Right ventricle myocardium inferior (tissue), 1 donor: Measurements from ENCODE around the gene COX6B2. TPM values are rescaled to one million over a fixed set of nuclear protein-coding genes. Genes with fewer than 3 reads are reported as not detected.
"Not testable (repeated sequence)": the region's sequence is repeated elsewhere in the genome, so short reads cannot be mapped to it uniquely, and the experiment has no call there.

Experiments used
- ATAC-seq: fragments of 200-7000 bp; cut with Tn5 transposase; one replicate; pipeline ENCODE4 v1.9.1; 2020; ENCODE audit warnings: mild to moderate bottlenecking, moderate library complexity
- DNase-seq: peaks from one replicate; pipeline ENCODE4 v3.0.0; 2021; ENCODE audit errors: missing footprints
- intact Hi-C: fragments of 100-400 bp; cut with DNase I; formaldehyde crosslinking; loops from one replicate; pipeline ENCODE4 v1.11.0; 2022
- total RNA-seq: library from RNA; stranded (reverse); fragmentation: NEBNext Ultra II Directional; extraction: Animal tissue kit (Norgen Biotek cat#: 25700); gene quantifications from one replicate; pipeline ENCODE4 v1.2.1, GENCODE V29; 2021
- donor health status: DM: no; HTN: yes; CAD: no; lungs with severe emphysema.

The COX6B2 gene
- total RNA-seq, 1 donor from 2014 or later: not detected

- no peak for DNase-seq
- no peak for ATAC-seq
- intact Hi-C loops: no loop called here
Observed at GRCh38 chr19:55348317-55349034, 6.0 kb downstream of the COX6B2 start.

- no peak for DNase-seq
- no peak for ATAC-seq
- intact Hi-C loops: no loop called here
Observed at GRCh38 chr19:55347442-55348009, 7.0 kb downstream of the COX6B2 start.

- no peak for DNase-seq
- ATAC-seq: peak; percentile 21
- intact Hi-C loops: no loop called here
Observed at GRCh38 chr19:55346725-55347441, 7.6 kb downstream of the COX6B2 start.

GRCh38 chr19:55345818-55346724 is 8.4 kb downstream of the COX6B2 start:
- intact Hi-C loops: no loop called here
- ATAC-seq (peak; percentile 21), DNase-seq (no peak)

- intact Hi-C loops: no loop called here
- DNase-seq (no peak), ATAC-seq (no peak)
Observed at GRCh38 chr19:55345101-55345817, 9.3 kb downstream of the COX6B2 start.

- intact Hi-C loops: loop anchor here (5.0 kb wide), 1 partner anchor 42 kb away; no protein-coding TSS in a partner anchor
- DNase-seq (no peak), ATAC-seq (no peak)
Observed at GRCh38 chr19:55344444-55344843, 10.1 kb downstream of the COX6B2 start.

- DNase-seq: no peak
- ATAC-seq: no peak
- intact Hi-C loops: loop anchor here (5.0 kb wide), 1 partner anchor 40 kb away; no protein-coding TSS in a partner anchor
Observed at GRCh38 chr19:55341595-55342531, 12.7 kb downstream of the COX6B2 start.

GRCh38 chr19:55341171-55341588 is 13.3 kb downstream of the COX6B2 start:
- intact Hi-C loops: loop anchor here (5.0 kb wide), 1 partner anchor 39 kb away; no protein-coding TSS in a partner anchor
- no peak for ATAC-seq

GRCh38 chr19:55340784-55341147 is 13.8 kb downstream of the COX6B2 start:
- intact Hi-C loops: loop anchor here (5.0 kb wide), 1 partner anchor 38 kb away; no protein-coding TSS in a partner anchor
- ATAC-seq (no peak), DNase-seq (no peak)

More at GRCh38 chr19:55341171-55341588, 13.3 kb downstream of the COX6B2 start:
- peak; percentile 88 for DNase-seq

GRCh38 chr19:55339889-55340783 is 14.4 kb downstream of the COX6B2 start:
- DNase-seq (no peak), ATAC-seq (no peak)
- intact Hi-C loops: loop anchor here (1.0 to 5.0 kb wide), 2 partner anchors 38 to 45 kb away; partner anchors contain the start of gene RPL28

GRCh38 chr19:55339105-55339888 is 15.2 kb downstream of the COX6B2 start, which contains the start of gene KMT5C:
Gene KMT5C (plus strand): TSS chr19:55339876. CDS start chr19:55341937, 2,061 bp downstream.
- intact Hi-C loops: loop anchor here (1.0 kb wide), 1 partner anchor 46 kb away; the partner anchor contains the start of gene RPL28
- ATAC-seq: peak; percentile 95

GRCh38 chr19:55336101-55336500 is 18.4 kb downstream of the COX6B2 start:
- no peak for ATAC-seq
- intact Hi-C loops: no loop called here
- DNase-seq: no peak

More at GRCh38 chr19:55339105-55339888, 15.2 kb downstream of the COX6B2 start, which contains the start of gene KMT5C:
- peak; percentile 100 for DNase-seq

GRCh38 chr19:55333870-55334269 is 20.6 kb downstream of the COX6B2 start:
- DNase-seq (no peak), ATAC-seq (no peak)
- intact Hi-C loops: no loop called here

GRCh38 chr19:55329791-55330190 is 24.7 kb downstream of the COX6B2 start:
- DNase-seq, ATAC-seq, intact Hi-C loops: not testable (repeated sequence)

GRCh38 chr19:55328774-55329318 is 25.7 kb downstream of the COX6B2 start:
- DNase-seq, intact Hi-C loops, ATAC-seq: not testable (repeated sequence)
